Right lobe of liver (tissue), 4 donors: ENCODE data around the gene CCL25.

Experiments
- CTCF ChIP-seq, 4 donors: fragments of 200-600 bp in 3 of 4; fragments of 450-650 bp in 1 of 4; IDR thresholded peaks; one replicate each; pipeline versions ENCODE4 v1.5.1 to v1.8.0; 2016 to 2022; ENCODE audit warnings: antibody characterized with exemption in 4 of 4, mild to moderate bottlenecking in 2 of 4
- POLR2A ChIP-seq: fragments of 450-650 bp; IDR thresholded peaks from one replicate; pipeline ENCODE4 v1.6.1; 2017; ENCODE audit warnings: antibody characterized with exemption, mild to moderate bottlenecking
- donor health status: DM: no; HTN: no; CAD: no.
- donor health status: DM: no; HTN: no; CAD: no.
- donor health status: DM: no; HTN: yes; CAD: no.

- TF ChIP-seq CTCF (IDR thresholded peaks at IDR 0.05) = no peak
- no peak for TF ChIP-seq POLR2A
Measured at GRCh38 chr19:8081569-8082550, 29.3 kb downstream of the CCL25 start.
